Glomerular endothelial cell (primary cell): ENCODE data around the gene ATXN7L3. TPM values are rescaled to one million over a fixed set of nuclear protein-coding genes. Genes with fewer than 3 reads are reported as not detected.
"Not testable (repeated sequence)": the region's sequence is repeated elsewhere in the genome, so short reads cannot be mapped to it uniquely, and the experiment has no call there.

Source experiments
- DNase-seq: peaks from one replicate; pipeline ENCODE4 v3.0.0-alpha.2; 2011; ENCODE audit warnings: low read depth, low spot score; ENCODE audit errors: extremely low read depth
- total RNA-seq: library from RNA; depleted of rRNA; stranded (reverse); fragments of >200 nt; gene quantifications from 2 replicates; pipeline ENCODE4 v1.2.3, GENCODE V29; 2015

Gene ATXN7L3
- total RNA-seq: 69.1 and 72.4 TPM in 2 replicates

- DNase-seq: no peak
Observed at GRCh38 chr17:44199553-44200477, at the start of gene ATXN7L3. TSS of gene ATXN7L3 (minus strand) at chr17:44199884. CDS start at chr17:44198070, 1,814 bp downstream.

GRCh38 chr17:44247876-44248736 is 48.4 kb upstream of the ATXN7L3 start:
- no peak for DNase-seq

GRCh38 chr17:44247440-44247841 is 47.8 kb upstream of the ATXN7L3 start:
- DNase-seq: no peak

- DNase-seq: no peak
Observed at GRCh38 chr17:44241106-44241624, 41.5 kb upstream of the ATXN7L3 start.

GRCh38 chr17:44237886-44238285 is 38.2 kb upstream of the ATXN7L3 start:
- not testable (repeated sequence) for DNase-seq

- no peak for DNase-seq
Observed at GRCh38 chr17:44236444-44236991, 36.8 kb upstream of the ATXN7L3 start.

GRCh38 chr17:44235583-44235936 is 35.9 kb upstream of the ATXN7L3 start:
- DNase-seq: no peak

GRCh38 chr17:44233582-44233981 is 33.9 kb upstream of the ATXN7L3 start:
- DNase-seq: no peak

- DNase-seq: no peak
Observed at GRCh38 chr17:44232061-44232460, 32.4 kb upstream of the ATXN7L3 start.

- DNase-seq: no peak
Observed at GRCh38 chr17:44230140-44230539, 30.5 kb upstream of the ATXN7L3 start.

- DNase-seq: no peak
Observed at GRCh38 chr17:44229090-44229489, 29.4 kb upstream of the ATXN7L3 start.

- peak; percentile 81 for DNase-seq
Observed at GRCh38 chr17:44223541-44224071, 23.9 kb upstream of the ATXN7L3 start.

GRCh38 chr17:44222112-44222869 is 22.6 kb upstream of the ATXN7L3 start:
- no peak for DNase-seq

GRCh38 chr17:44221862-44222111 is 22.1 kb upstream of the ATXN7L3 start:
- no peak for DNase-seq

GRCh38 chr17:44221084-44221861 is 21.6 kb upstream of the ATXN7L3 start:
- DNase-seq: no peak

GRCh38 chr17:44220213-44221083 is 20.8 kb upstream of the ATXN7L3 start:
- no peak for DNase-seq

- no peak for DNase-seq
Observed at GRCh38 chr17:44219616-44220212, 20.0 kb upstream of the ATXN7L3 start, which contains the start of gene UBTF. TSS of gene UBTF (minus strand) at chr17:44219675. CDS start at chr17:44218229, 1,446 bp downstream.

GRCh38 chr17:44219108-44219615 is 19.5 kb upstream of the ATXN7L3 start:
- no peak for DNase-seq
